Adrenal gland (tissue), 12 donors: ENCODE measurements around the gene PPP1R12B. TPM values are rescaled to one million over a fixed set of nuclear protein-coding genes. Genes with fewer than 3 reads are reported as not detected.
"Not testable (repeated sequence)": the region's sequence is repeated elsewhere in the genome, so short reads cannot be mapped to it uniquely, and the experiment has no call there.

Experiments
- DNase-seq, 7 donors: peaks; one replicate each; pipeline ENCODE4 v3.0.0-alpha.2; 2019 to 2020
- H3K27ac ChIP-seq, 5 donors: fragments of 200-600 bp; sonication (generic) in 4 of 5; 1 replicate in 3 of 5; 2 replicates in 2 of 5; pipeline versions ENCODE4 v1.5.1 to v1.8.0; 2016 to 2020; ENCODE audit warnings: mild to moderate bottlenecking in 1 of 5
- H3K27me3 ChIP-seq: fragments of 200-600 bp; 2 replicates; pipeline ENCODE4 v1.8.0; 2021
- H3K36me3 ChIP-seq, 2 donors: fragments of 200-600 bp; replicated peaks in 1 of 2; 1 replicate in 1 of 2; 2 replicates in 1 of 2; pipeline versions ENCODE4 v1.5.1 to v1.8.0; 2018 to 2022
- H3K4me1 ChIP-seq, 2 donors: fragments of 200-600 bp; replicated peaks in 1 of 2; 1 replicate in 1 of 2; 2 replicates in 1 of 2; pipeline versions ENCODE4 v1.5.1 to v1.8.0; 2018 to 2021
- H3K4me3 ChIP-seq, 4 donors: fragments of 200-600 bp; sonication (generic) in 3 of 4; one replicate each; pipeline ENCODE4 v1.5.1; 2016 to 2018
- H3K9me3 ChIP-seq, 3 donors: fragments of 200-600 bp; sonication (generic) in 1 of 3; replicated peaks in 1 of 3; 1 replicate in 2 of 3; 2 replicates in 1 of 3; pipeline versions ENCODE4 v1.5.1 to v1.8.0; 2016 to 2021
- CTCF ChIP-seq, 6 experiments: fragments of 450-650 bp in 4 of 6; fragments of 200-600 bp in 2 of 6; sonication (generic) in 1 of 6; IDR thresholded peaks; 1 replicate in 5 of 6; 2 replicates in 1 of 6; pipeline versions ENCODE4 v1.5.1 to v1.8.0; 2016 to 2021; ENCODE audit warnings: antibody characterized with exemption in 6 of 6, mild to moderate bottlenecking in 2 of 6, moderate library complexity in 1 of 6
- POLR2A ChIP-seq, 2 donors: fragments of 450-650 bp; IDR thresholded peaks; one replicate each; pipeline ENCODE4 v1.6.1; 2017; ENCODE audit warnings: antibody characterized with exemption in 2 of 2, mild to moderate bottlenecking in 2 of 2, moderate library complexity in 1 of 2
- WGBS, 4 donors: extraction: QIAGEN DNeasy Blood & Tissue Kit in 2 of 4; methylation state at CpG; one replicate each; pipeline versions ENCODE4 v1.1.5 to v1.1.7; 2013 to 2017; 5-methylcytosine and 5-hydroxymethylcytosine counted together
- intact Hi-C, 2 donors: fragments of 100-400 bp; cut with DNase I; formaldehyde crosslinking; loops; one replicate each; pipeline versions ENCODE4 v1.14.1 to v1.15.0; 2022 to 2023
- polyA plus RNA-seq, 3 donors: library from polyadenylated mRNA; stranded (reverse); fragments of 200-250 nt in 2 of 3; fragments of 350-450 nt in 1 of 3; fragmentation: Illumina TruSeq in 1 of 3; extraction: RNeasy Lipid Tissue Mini Kit (QIAGEN cat#74804) in 1 of 3; gene quantifications; one replicate each; pipeline ENCODE4 v1.2.3, GENCODE V29; 2013 to 2014
- total RNA-seq, 9 donors: library from RNA; depleted of rRNA in 4 of 9; stranded (reverse); fragments of >200 nt in 4 of 9; fragments of 120-200 nt in 1 of 9; fragmentation: NEBNext Ultra II Directional in 1 of 9; extraction: Animal tissue kit (Norgen Biotek cat#: 25700) in 1 of 9; gene quantifications; one replicate each; pipeline versions ENCODE4 v1.1.0 to v1.2.4, GENCODE V29; 2013 to 2023
- donor health status: healthy with polysubstance abuse.
- donor health status: Bipolar disorder and iron deficiency.
- donor health status: DM: yes; HTN: yes; CAD: no.
- donor health status: DM: no; HTN: no; CAD: no.
- donor health status: DM: no; HTN: no; CAD: no.
- donor health status: DM: yes; HTN: yes; CAD: no.

Gene PPP1R12B
- total and polyA plus RNA-seq, 12 donors: 3.0 to 43.9 (median 19.8) TPM

GRCh38 chr1:202553560-202554038 is 205.1 kb downstream of the PPP1R12B start:
- no peaks in the 10 kb centered on the region for H3K9me3 ChIP-seq
- WGBS, 4 donors: 35 to 43% (median 39%) methylated on average over 3 of the region's 3 CpGs
- H3K27ac ChIP-seq: peak overlapping the region in 2 of 5 donors; percentile 17 to 58
- peak in 6 of 7 donors; percentile 32 to 72 (median 57) for DNase-seq
- peaks cover 7 to 52% of the 10 kb centered on the region in 2 donors for H3K4me1 ChIP-seq
- intact Hi-C loops: no loop called here
- H3K27me3 ChIP-seq: no peaks in the 10 kb centered on the region
- TF ChIP-seq CTCF (IDR thresholded peaks at IDR 0.05) (no peak), POLR2A (IDR thresholded peaks at IDR 0.05) (no peak)
- no peak overlapping the region for H3K4me3 ChIP-seq
- H3K36me3 ChIP-seq: no peaks in the 10 kb centered on the region

GRCh38 chr1:202554619-202555018 is 206.1 kb downstream of the PPP1R12B start:
- H3K27ac ChIP-seq, H3K9me3 ChIP-seq, H3K4me3 ChIP-seq, H3K36me3 ChIP-seq, intact Hi-C loops, H3K27me3 ChIP-seq, DNase-seq: not testable (repeated sequence)
- 91 to 97% (median 95%) methylated on average over 4 of the region's 4 CpGs for WGBS, 4 donors
- peaks cover 7 to 53% of the 10 kb centered on the region in 2 donors for H3K4me1 ChIP-seq

- H3K27me3 ChIP-seq, H3K36me3 ChIP-seq, H3K4me3 ChIP-seq, H3K9me3 ChIP-seq, DNase-seq, H3K27ac ChIP-seq, intact Hi-C loops: not testable (repeated sequence)
- peaks cover 7 to 61% of the 10 kb centered on the region in 2 donors for H3K4me1 ChIP-seq
- 86 to 92% (median 91%) methylated on average over 4 of the region's 4 CpGs for WGBS, 4 donors
Observed at GRCh38 chr1:202556037-202556436, 207.5 kb downstream of the PPP1R12B start.

- intact Hi-C loops, H3K27me3 ChIP-seq, DNase-seq, H3K9me3 ChIP-seq, H3K4me3 ChIP-seq, H3K36me3 ChIP-seq, H3K27ac ChIP-seq: not testable (repeated sequence)
- WGBS, 4 donors: 40 to 68% (median 55%) methylated on average over 1 of the region's 1 CpG
- H3K4me1 ChIP-seq: peaks cover 7 to 63% of the 10 kb centered on the region in 2 donors
Observed at GRCh38 chr1:202557662-202558061, 209.2 kb downstream of the PPP1R12B start.

GRCh38 chr1:202561240-202561639 is 212.7 kb downstream of the PPP1R12B start:
- 75 to 87% (median 81%) methylated on average over 1 of the region's 1 CpG for WGBS, 4 donors
- intact Hi-C loops: no loop called here
- Histone ChIP-seq H3K27ac (no peak overlapping the region), H3K9me3 (no peaks in the 10 kb centered on the region), H3K27me3 (no peaks in the 10 kb centered on the region), H3K4me3 (no peak overlapping the region), H3K36me3 (no peaks in the 10 kb centered on the region), H3K4me1 (peaks cover 0 to 42% of the 10 kb centered on the region in 2 donors)
- DNase-seq: no peak
- TF ChIP-seq POLR2A (IDR thresholded peaks at IDR 0.05) (no peak), CTCF (IDR thresholded peaks at IDR 0.05) (no peak)

GRCh38 chr1:202561726-202562443 is 213.4 kb downstream of the PPP1R12B start:
- no peaks in the 10 kb centered on the region for H3K9me3 ChIP-seq
- TF ChIP-seq POLR2A (IDR thresholded peaks at IDR 0.05) (no peak), CTCF (IDR thresholded peaks at IDR 0.05) (peak in 1 of 6 experiments; percentile 12)
- H3K4me1 ChIP-seq: peaks cover 4 to 47% of the 10 kb centered on the region in 2 donors
- 88 to 93% (median 92%) methylated on average over 2 of the region's 2 CpGs for WGBS, 4 donors
- no peak overlapping the region for H3K4me3 ChIP-seq
- no peak for DNase-seq
- no peaks in the 10 kb centered on the region for H3K36me3 ChIP-seq
- intact Hi-C loops: no loop called here
- no peaks in the 10 kb centered on the region for H3K27me3 ChIP-seq
- peak overlapping the region in 1 of 5 donors; percentile 19 for H3K27ac ChIP-seq
